GM19238 (cell line): ENCODE data around the gene EMP1.

ENCODE experiments used
- DNase-seq: peaks from one replicate; pipeline ENCODE4 v3.0.0; 2011; ENCODE audit warnings: low spot score; ENCODE audit not compliant: insufficient read length

The EMP1 gene

DNA sequence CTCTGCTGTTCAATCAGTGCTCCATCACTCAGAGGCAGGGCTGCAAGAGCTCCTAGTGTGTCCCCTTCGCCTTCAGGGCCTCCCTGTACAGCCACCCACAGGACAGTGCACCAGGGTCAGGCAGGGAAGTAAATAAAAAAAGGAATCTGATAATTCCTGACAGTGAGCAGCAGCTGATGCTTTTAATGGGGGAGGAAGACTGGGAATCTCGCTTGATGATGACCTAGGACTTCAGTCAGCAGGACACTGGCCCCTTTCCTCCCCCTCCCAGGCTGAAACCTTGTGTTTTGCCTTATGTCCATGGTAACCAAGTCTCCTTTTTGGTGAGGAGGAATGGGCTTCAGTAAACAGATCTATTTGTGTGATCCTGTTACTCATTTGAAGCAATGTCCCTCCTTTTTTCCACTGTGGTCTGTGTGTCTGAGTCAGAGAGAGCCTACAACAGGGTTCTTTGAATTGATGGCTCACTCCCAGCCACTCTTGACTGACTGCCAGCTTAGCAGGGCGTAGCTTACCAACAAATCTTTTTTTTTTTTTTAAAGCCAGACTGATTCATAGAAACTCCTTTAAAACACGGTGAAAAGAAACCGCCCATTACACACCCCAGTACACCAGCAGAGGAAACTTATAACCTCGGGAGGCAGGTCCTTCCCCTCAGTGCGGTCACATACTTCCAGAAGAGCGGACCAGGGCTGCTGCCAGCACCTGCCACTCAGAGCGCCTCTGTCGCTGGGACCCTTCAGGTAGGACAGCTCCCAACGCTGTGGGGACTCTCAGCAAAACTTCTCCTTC lies at the start of gene EMP1:
Gene EMP1 (plus strand): TSS at position 597 of the 792 bp plus-strand sequence. CDS start 14,785 bp downstream, outside the sequence.
- no peak for DNase-seq

- DNase-seq: no peak
Measured at GRCh38 chr12:13147688-13148484, 48.6 kb upstream of the EMP1 start.

GRCh38 chr12:13148485-13148847 lies 48.1 kb upstream of the EMP1 start:
- no peak for DNase-seq

DNA sequence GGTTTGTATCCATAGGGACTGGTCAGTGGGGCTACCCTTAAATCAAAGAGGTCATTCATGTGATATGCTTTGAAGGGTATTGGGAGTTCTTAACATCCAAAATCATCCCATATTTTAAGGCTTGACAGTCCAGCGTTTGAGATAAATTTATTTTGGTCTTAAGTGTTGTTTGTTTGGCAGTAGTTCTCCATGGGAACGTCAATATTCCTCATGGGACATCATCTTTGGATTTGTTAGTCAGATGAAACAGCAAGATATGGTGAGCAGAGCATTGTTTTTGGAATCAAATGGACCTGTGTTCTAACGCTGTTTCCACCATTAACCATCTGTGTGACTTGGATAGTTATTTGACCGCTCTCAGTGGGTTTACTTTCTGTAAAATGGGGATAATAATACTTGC lies 47.1 kb upstream of the EMP1 start:
- DNase-seq: no peak

DNA sequence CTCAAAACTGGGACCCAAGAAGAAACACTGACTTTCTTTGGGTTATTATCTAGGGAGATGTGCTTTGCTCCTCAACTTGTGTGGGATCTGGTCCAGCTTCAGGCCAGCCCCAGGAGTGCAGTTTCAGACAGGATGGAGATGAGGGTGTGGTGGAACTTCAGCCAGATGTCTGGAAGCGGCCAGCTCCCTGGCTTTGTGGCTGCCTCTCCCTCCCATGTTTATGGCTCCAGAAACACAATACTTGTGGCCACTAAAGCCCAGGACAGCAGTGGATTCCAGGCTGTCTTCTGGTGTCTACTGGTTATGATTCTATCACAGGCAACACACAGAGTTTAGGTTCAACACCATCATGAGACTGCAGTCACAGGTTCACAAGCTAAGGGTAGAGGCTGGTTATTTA lies 44.2 kb upstream of the EMP1 start:
- DNase-seq: no peak

- DNase-seq: no peak
Measured at GRCh38 chr12:13152756-13153155, 43.8 kb upstream of the EMP1 start.

DNA sequence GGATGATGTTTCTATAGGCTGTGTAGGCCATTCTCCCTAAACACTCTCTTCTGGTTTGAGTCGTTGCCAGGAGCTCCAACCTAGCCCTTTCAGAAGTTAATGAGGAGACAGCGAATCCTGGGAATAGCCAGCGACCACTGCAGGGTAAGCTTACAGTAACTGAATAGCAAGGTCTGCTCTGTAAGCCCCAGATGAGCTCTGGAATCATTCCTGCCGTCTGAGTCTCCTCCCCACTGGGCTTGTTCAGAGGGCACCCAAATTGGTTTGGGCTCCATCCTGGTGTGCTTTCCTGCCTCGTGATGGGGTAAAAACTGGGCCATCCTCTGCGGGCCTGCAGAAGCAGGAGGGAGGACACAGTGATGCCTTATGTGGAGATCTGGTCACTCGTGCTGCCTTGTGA lies 43.3 kb upstream of the EMP1 start:
- no peak for DNase-seq

GRCh38 chr12:13154027-13154538 lies 42.4 kb upstream of the EMP1 start:
- DNase-seq: no peak

DNA sequence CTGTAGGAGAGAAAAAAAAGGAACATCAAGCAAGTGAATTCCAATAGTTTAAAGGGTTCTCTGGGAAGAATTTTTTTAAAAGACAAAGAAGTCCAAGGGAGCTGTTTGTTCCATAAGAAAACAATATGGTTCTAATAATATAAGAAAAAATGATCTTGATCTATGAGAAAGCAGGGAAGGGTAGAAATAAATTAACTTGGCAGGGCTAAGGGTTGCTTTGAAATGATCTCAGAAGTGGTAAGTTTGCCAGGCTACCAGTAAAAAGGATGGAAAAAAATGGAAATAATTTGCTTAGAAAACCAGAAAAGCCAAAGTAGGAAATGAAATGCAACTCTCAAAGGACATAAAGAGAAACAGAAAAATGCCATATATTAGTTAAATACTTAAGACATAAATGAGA lies 41.7 kb upstream of the EMP1 start:
- DNase-seq: no peak

DNA sequence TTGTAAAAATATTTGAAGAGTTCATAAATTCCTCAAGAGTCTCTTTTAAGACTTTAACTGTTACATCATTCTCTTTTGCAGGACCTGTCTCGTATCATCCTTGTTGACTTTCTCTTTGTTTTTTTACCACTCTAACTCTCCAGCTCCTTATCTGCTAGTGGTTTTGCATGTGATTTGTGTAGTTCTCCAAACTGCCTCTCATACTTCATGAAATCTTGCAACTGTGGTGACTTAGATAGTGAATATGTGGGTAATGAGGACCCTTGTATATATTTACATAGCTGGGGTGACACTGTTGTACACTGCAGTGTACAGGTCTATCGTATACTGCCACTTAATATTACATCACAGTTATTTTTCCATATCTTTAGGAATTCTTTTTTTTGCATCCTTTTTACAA lies 40.2 kb upstream of the EMP1 start:
- DNase-seq: no peak

- no peak for DNase-seq
Measured at GRCh38 chr12:13161172-13161571, 35.4 kb upstream of the EMP1 start.

DNA sequence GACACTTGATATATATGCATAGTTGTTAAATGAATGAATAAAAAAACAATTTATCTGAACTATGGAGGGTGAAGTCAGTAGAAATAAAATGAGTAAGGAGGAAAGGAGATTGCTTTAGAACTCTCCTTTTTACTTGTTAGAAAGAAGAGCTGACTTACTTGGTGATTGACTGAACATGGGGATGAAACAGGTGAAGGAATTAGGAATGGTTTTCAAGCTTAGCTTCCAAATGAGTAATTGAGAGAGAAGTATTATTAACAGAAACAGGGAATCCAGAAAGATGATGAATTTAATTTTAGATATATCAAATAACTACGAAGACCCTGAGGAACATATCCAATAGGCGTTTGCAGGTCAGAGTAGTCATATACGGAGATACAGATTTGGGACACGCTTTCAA lies 33.6 kb upstream of the EMP1 start:
- no peak for DNase-seq

GRCh38 chr12:13163868-13164635 lies 32.5 kb upstream of the EMP1 start:
- DNase-seq: no peak

- DNase-seq: no peak
Measured at GRCh38 chr12:13164921-13165616, 31.5 kb upstream of the EMP1 start.

- no peak for DNase-seq
Measured at GRCh38 chr12:13165617-13166041, 30.9 kb upstream of the EMP1 start.

DNA sequence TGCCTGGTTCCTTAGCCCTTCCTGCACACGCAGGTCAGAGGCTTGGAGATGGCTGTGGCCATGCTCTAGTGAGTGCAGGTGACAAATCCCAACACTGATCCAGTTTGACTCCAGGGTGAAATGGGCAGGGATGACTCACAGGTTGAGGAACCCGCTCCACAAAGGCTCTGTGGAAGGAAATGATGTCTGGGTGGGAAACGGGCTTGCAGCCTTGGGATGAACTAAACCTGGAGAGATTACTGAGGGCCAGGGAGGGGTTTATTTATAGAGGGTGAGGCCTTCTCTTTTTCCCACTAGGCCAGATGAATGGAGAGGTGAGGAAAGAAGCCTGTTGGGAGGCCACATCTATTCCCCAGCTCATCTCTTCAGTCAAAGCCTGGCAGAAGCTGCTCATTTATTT lies 29.3 kb upstream of the EMP1 start:
- DNase-seq: no peak

GRCh38 chr12:13167906-13168305 lies 28.6 kb upstream of the EMP1 start:
- DNase-seq: no peak

DNA sequence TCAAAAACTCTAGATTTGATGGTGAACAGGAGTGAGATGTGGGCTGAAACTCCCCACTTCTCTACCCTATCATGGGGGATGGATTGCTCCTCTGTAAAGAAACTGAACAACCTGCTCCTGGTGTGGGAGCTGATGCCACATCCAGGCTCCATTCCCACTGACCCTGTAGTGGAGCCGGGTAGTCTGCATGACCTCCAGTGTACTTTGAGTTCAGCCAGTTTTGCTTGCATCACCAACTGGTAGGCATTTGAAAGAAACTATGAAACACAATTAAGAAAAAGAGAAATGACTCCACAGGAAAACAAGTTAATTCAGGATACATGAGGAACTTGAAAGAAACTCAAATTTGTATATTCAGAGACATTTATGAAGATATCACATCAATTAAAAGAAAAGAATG lies 27.3 kb upstream of the EMP1 start:
- no peak for DNase-seq

- DNase-seq: no peak
Measured at GRCh38 chr12:13170892-13171490, 25.5 kb upstream of the EMP1 start.

DNA sequence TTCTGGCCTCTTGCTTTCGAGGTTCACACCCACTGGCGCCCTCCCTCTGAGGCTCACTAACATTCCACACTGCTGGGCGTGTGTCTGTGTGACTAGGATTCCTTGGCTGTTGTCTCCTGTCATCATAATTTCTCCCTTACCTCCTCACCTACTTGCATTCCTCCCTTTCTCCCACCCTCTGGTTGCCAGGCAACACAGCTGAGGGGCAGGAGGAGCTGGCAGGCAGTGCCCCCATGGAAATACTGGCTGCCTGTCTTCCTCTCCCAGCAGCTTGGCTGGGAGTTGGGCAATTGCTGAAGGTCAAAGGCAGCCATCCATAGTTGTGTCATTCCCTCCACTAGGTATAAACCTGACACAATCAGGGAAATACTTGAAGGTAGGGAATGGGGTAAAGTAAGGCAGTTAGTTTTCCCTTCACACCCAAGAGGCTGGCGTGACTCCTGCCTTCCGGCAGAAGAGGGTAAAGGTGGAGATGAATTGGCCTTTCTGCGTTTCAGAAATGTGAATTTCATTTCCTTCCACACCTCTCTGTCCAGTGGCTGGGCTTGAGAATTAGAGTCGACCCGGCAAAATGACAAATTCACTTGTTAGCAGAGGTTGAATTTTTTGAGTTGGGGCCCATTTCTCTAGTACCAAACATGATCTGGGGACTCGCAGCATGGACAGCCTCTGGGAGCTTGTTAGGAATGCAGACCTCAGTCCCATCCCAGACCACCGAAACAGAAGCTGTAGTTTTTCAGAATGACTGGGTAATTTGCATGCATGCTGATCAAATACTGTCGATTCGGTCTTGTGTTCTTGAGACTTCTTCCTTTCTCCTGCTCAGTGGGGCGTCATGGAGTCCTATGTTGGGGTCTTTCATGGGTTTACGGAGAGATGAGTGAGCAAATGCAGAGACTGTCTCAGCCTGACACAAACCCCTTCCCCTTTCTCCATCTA lies 24.3 kb upstream of the EMP1 start:
- DNase-seq: no peak
